GM18502 (cell line): Measurements from ENCODE around the gene HNF1A.

Experiments
- ATAC-seq: cut with Tn5 transposase; IDR thresholded peaks from one replicate; pipeline ENCODE4 v1.9.1; 2021; ENCODE audit warnings: mild to moderate bottlenecking; ENCODE audit not compliant: unreplicated experiment, poor library complexity

HNF1A gene

GRCh38 chr12:120956579-120957300 lies 21.6 kb upstream of the HNF1A start:
- no peak for ATAC-seq

GRCh38 chr12:120959111-120959878 lies 19.0 kb upstream of the HNF1A start:
- no peak for ATAC-seq

- ATAC-seq: no peak
Measured at GRCh38 chr12:120960657-120961056, 17.7 kb upstream of the HNF1A start.

GRCh38 chr12:120961604-120962531 lies 16.5 kb upstream of the HNF1A start:
- ATAC-seq: no peak

GRCh38 chr12:120962532-120963020 lies 15.8 kb upstream of the HNF1A start:
- no peak for ATAC-seq

GRCh38 chr12:120964298-120964697 lies 14.0 kb upstream of the HNF1A start:
- no peak for ATAC-seq

GRCh38 chr12:120965534-120966091 lies 12.7 kb upstream of the HNF1A start:
- ATAC-seq: no peak

- ATAC-seq: no peak
Measured at GRCh38 chr12:120970310-120970709, 8.0 kb upstream of the HNF1A start.

- no peak for ATAC-seq
Measured at GRCh38 chr12:120971299-120972180, 6.8 kb upstream of the HNF1A start.

- no peak for ATAC-seq
Measured at GRCh38 chr12:120972870-120973543, 5.3 kb upstream of the HNF1A start.

GRCh38 chr12:120977531-120978295 lies 630 bp upstream of the HNF1A start:
- ATAC-seq: no peak

- ATAC-seq: no peak
Measured at GRCh38 chr12:120979220-120979861, 998 bp downstream of the HNF1A start.

- ATAC-seq: no peak
Measured at GRCh38 chr12:120979862-120980696, 1.7 kb downstream of the HNF1A start.

GRCh38 chr12:120980800-120981368 lies 2.5 kb downstream of the HNF1A start:
- no peak for ATAC-seq

GRCh38 chr12:120981407-120981941 lies 3.1 kb downstream of the HNF1A start:
- ATAC-seq: no peak

GRCh38 chr12:120982659-120983058 lies 4.3 kb downstream of the HNF1A start:
- no peak for ATAC-seq
